H9 (cell line): ENCODE measurements around the gene CCDC28A. TPM values are rescaled to one million over a fixed set of nuclear protein-coding genes. Genes with fewer than 3 reads are reported as not detected.

ENCODE experiments used
- DNase-seq: peaks from one replicate; pipeline ENCODE4 v3.0.0-alpha.2; 2017
- H2AFZ ChIP-seq: one replicate; pipeline ENCODE4 v1.6.1; 2013; ENCODE audit warnings: mild to moderate bottlenecking, low read length, control low read depth, moderate library complexity
- H2AK5ac ChIP-seq: 2 replicates; pipeline ENCODE4 v1.6.1; 2013; ENCODE audit warnings: low read length, control low read depth, mixed read lengths; ENCODE audit not compliant: insufficient read length
- H2BK120ac ChIP-seq: one replicate; pipeline ENCODE4 v1.6.1; 2013; ENCODE audit warnings: low read depth, mild to moderate bottlenecking, low read length, control low read depth, inconsistent platforms; ENCODE audit not compliant: poor library complexity, severe bottlenecking
- H2BK12ac ChIP-seq: 2 replicates; pipeline ENCODE4 v1.6.1; 2013; ENCODE audit warnings: low read length, control low read depth, mixed read lengths, low read depth; ENCODE audit not compliant: insufficient read length
- H2BK15ac ChIP-seq: 2 replicates; pipeline ENCODE4 v1.6.1; 2013; ENCODE audit warnings: low read depth, low read length, control low read depth
- H2BK20ac ChIP-seq: one replicate; pipeline ENCODE4 v1.6.1; 2013; ENCODE audit warnings: low read depth, mild to moderate bottlenecking, low read length, control low read depth, inconsistent platforms; ENCODE audit not compliant: poor library complexity, severe bottlenecking
- H2BK5ac ChIP-seq: 2 replicates; pipeline ENCODE4 v1.6.1; 2013; ENCODE audit warnings: low read length, control low read depth, mixed read lengths; ENCODE audit not compliant: insufficient read length
- H3K14ac ChIP-seq: 2 replicates; pipeline ENCODE4 v1.6.1; 2013; ENCODE audit warnings: low read length, control low read depth; ENCODE audit not compliant: insufficient read depth
- H3K18ac ChIP-seq: 2 replicates; pipeline ENCODE4 v1.6.1; 2013; ENCODE audit warnings: low read depth, mild to moderate bottlenecking, mixed read lengths, low read length, control low read depth; ENCODE audit not compliant: insufficient read length
- H3K23ac ChIP-seq: 2 replicates; pipeline ENCODE4 v1.6.1; 2013; ENCODE audit warnings: low read length, control low read depth, mixed read lengths, low read depth; ENCODE audit not compliant: insufficient read length
- H3K23me2 ChIP-seq: 2 replicates; pipeline ENCODE4 v1.6.1; 2013; ENCODE audit warnings: low read depth, mild to moderate bottlenecking, mixed read lengths, low read length, control low read depth; ENCODE audit not compliant: insufficient read length, poor library complexity, severe bottlenecking
- H3K27ac ChIP-seq: 2 replicates; pipeline ENCODE4 v1.5.1; 2013; ENCODE audit warnings: low read length, control low read depth, mixed read lengths, low read depth; ENCODE audit not compliant: insufficient read length
- H3K27me3 ChIP-seq: 2 replicates; pipeline ENCODE4 v1.6.1; 2013; ENCODE audit warnings: low read length, control low read depth, inconsistent platforms; ENCODE audit not compliant: insufficient read depth
- H3K4ac ChIP-seq: 2 replicates; pipeline ENCODE4 v1.6.1; 2013; ENCODE audit warnings: low read depth, mild to moderate bottlenecking, control low read depth, inconsistent platforms, low read length, moderate library complexity
- H3K4me1 ChIP-seq: 2 replicates; pipeline ENCODE4 v1.6.1; 2013; ENCODE audit warnings: low read length, control low read depth, inconsistent platforms; ENCODE audit not compliant: insufficient read depth
- H3K4me2 ChIP-seq: 2 replicates; pipeline ENCODE4 v1.6.1; 2013; ENCODE audit warnings: low read length, control low read depth, mixed read lengths; ENCODE audit not compliant: insufficient read length, insufficient read depth
- H3K56ac ChIP-seq: 2 replicates; pipeline ENCODE4 v1.6.1; 2013; ENCODE audit warnings: low read depth, mild to moderate bottlenecking, mixed read lengths, low read length, control low read depth; ENCODE audit not compliant: insufficient read length
- H3K79me1 ChIP-seq: 2 replicates; pipeline ENCODE4 v1.6.1; 2013; ENCODE audit warnings: low read depth, mild to moderate bottlenecking, moderate library complexity, low read length, control low read depth, inconsistent platforms; ENCODE audit not compliant: insufficient read depth, poor library complexity, severe bottlenecking
- H3K79me2 ChIP-seq: 2 replicates; pipeline ENCODE4 v1.6.1; 2013; ENCODE audit warnings: low read length, control low read depth, inconsistent platforms; ENCODE audit not compliant: insufficient read depth
- H3K9ac ChIP-seq: 2 replicates; pipeline ENCODE4 v1.6.1; 2013; ENCODE audit warnings: low read length, control low read depth, mixed read lengths; ENCODE audit not compliant: insufficient read length; ENCODE audit errors: extremely low read depth
- H3K9me3 ChIP-seq: one replicate; pipeline ENCODE4 v1.6.1; 2013; ENCODE audit warnings: low read depth, low read length, inconsistent platforms; ENCODE audit not compliant: control insufficient read depth
- H3T11ph ChIP-seq: one replicate; pipeline ENCODE4 v1.6.1; 2013; ENCODE audit warnings: mild to moderate bottlenecking, low read length, control low read depth, inconsistent platforms
- H4K20me1 ChIP-seq: one replicate; pipeline ENCODE4 v1.6.1; 2013; ENCODE audit not compliant: control insufficient read depth, insufficient read length, insufficient read depth
- H4K5ac ChIP-seq: 2 replicates; pipeline ENCODE4 v1.6.1; 2013; ENCODE audit warnings: low read depth, mild to moderate bottlenecking, mixed read lengths, low read length, control low read depth; ENCODE audit not compliant: insufficient read length
- H4K8ac ChIP-seq: replicated peaks from 2 replicates; pipeline ENCODE4 v1.6.1; 2013; ENCODE audit warnings: low read length, control low read depth, mixed read lengths, low read depth; ENCODE audit not compliant: insufficient read length
- H4K91ac ChIP-seq: 2 replicates; pipeline ENCODE4 v1.6.1; 2013; ENCODE audit warnings: low read depth, mild to moderate bottlenecking, moderate library complexity, mixed read lengths, low read length, control low read depth; ENCODE audit not compliant: insufficient read length
- H3K27ac Mint-ChIP-seq, 3 experiments: 2 replicates in 2 of 3; 3 replicates in 1 of 3; pipeline ENCODE4 v1.8.0; 2020 to 2021; ENCODE audit warnings: mixed read lengths in 3 of 3, mild to moderate bottlenecking in 1 of 3, moderate library complexity in 1 of 3
- H3K27me3 Mint-ChIP-seq: 2 replicates; pipeline ENCODE4 v1.8.0; 2021; ENCODE audit warnings: low read depth, mild to moderate bottlenecking, moderate library complexity, mixed read lengths
- H3K36me3 Mint-ChIP-seq, 3 experiments: 2 replicates in 2 of 3; 3 replicates in 1 of 3; pipeline ENCODE4 v1.8.0; 2020 to 2021; ENCODE audit warnings: low read depth in 3 of 3, mixed read lengths in 3 of 3; ENCODE audit not compliant: insufficient read depth in 1 of 3
- H3K4me1 Mint-ChIP-seq, 2 experiments: 2 replicates each; pipeline ENCODE4 v1.8.0; 2020; ENCODE audit warnings: mixed read lengths in 2 of 2
- H3K4me3 Mint-ChIP-seq, 2 experiments: 2 replicates in 1 of 2; 3 replicates in 1 of 2; pipeline ENCODE4 v1.8.0; 2020 to 2021; ENCODE audit warnings: mild to moderate bottlenecking in 2 of 2, mixed read lengths in 2 of 2, moderate library complexity in 1 of 2
- H3K9me3 Mint-ChIP-seq, 2 experiments: 2 replicates in 1 of 2; 3 replicates in 1 of 2; pipeline ENCODE4 v1.8.0; 2020; ENCODE audit warnings: mild to moderate bottlenecking in 2 of 2, mixed read lengths in 2 of 2, moderate library complexity in 1 of 2
- WGBS: extraction: QIAGEN DNeasy Blood & Tissue Kit; methylation state at CpG from one replicate; pipeline ENCODE4 v1.1.7; 2013; ENCODE audit warnings: missing lambda C conversion rate, low lambda C conversion rate, mixed read lengths; ENCODE audit not compliant: insufficient read length; ENCODE audit errors: extremely low coverage; 5-methylcytosine and 5-hydroxymethylcytosine counted together
- total RNA-seq: library from RNA; stranded (reverse); gene quantifications from 2 replicates; pipeline ENCODE4 v1.2.1, GENCODE V29; 2021
- TF ChIP-seq, protein P1 (sequence below): fragments of 200-600 bp; sonication (generic); conservative IDR thresholded peaks from 3 replicates; pipeline ENCODE4 v1.8.0; 2021; ENCODE audit warnings: antibody characterized with exemption, mild to moderate bottlenecking

Gene CCDC28A
- total RNA-seq, 1 experiment from 2014 or later, result 12.9 TPM

DNA sequence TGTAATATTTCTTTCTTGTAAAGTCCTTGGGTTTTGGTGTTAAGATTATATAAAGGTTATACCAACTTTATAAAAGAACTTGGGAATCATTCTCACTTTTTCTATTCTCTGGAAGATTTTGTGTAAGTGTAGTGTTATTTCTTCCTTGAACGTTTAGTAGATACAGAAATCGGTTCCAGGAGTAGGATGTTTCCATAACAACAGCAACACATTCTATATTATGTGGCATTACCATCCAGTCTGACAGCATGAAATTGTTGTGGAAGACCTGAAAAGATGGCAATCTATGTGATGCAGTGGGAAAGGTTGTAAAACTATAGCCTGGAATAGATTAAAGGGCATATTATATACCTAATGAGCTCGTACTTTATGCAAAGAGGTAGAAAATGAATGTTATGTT, 36.1 kb downstream of the CCDC28A start:
- no peak overlapping the region for H3T11ph ChIP-seq
- H3K4me1 ChIP-seq, result no peaks in the 10 kb centered on the region
- whole genome bisulfite sequencing, result no CpG with 5 or more reads among the region's 3 CpGs
- H2BK15ac ChIP-seq, result no peak overlapping the region
- H3K56ac ChIP-seq, result no peak overlapping the region
- no peak overlapping the region for H2BK12ac ChIP-seq
- no peak overlapping the region for H3K23ac ChIP-seq
- H3K79me1 ChIP-seq, result no peaks in the 10 kb centered on the region
- no peak overlapping the region for H2BK120ac ChIP-seq
- no peak overlapping the region for H3K27ac Mint-ChIP-seq
- H3K18ac ChIP-seq, result no peak overlapping the region
- H3K27me3 Mint-ChIP-seq, result peaks cover 1% of the 10 kb centered on the region; the same call in 1 of the 2 replicates
- H2AK5ac ChIP-seq, result no peak overlapping the region
- H3K27me3 ChIP-seq, result no peaks in the 10 kb centered on the region
- H3K79me2 ChIP-seq, result no peaks in the 10 kb centered on the region
- H3K4me1 Mint-ChIP-seq, result no peaks in the 10 kb centered on the region
- no peak overlapping the region for H3K4me3 Mint-ChIP-seq
- H3K9me3 ChIP-seq, result no peaks in the 10 kb centered on the region
- no peak overlapping the region for H4K5ac ChIP-seq
- no peaks in the 10 kb centered on the region; a peak in 1 of 5 replicates for H3K9me3 Mint-ChIP-seq
- no peaks in the 10 kb centered on the region for H3K23me2 ChIP-seq
- no peak for DNase-seq
- no peaks in the 10 kb centered on the region for H4K20me1 ChIP-seq
- no peak overlapping the region for H2BK20ac ChIP-seq
- no peak overlapping the region for H4K91ac ChIP-seq
- H3K14ac ChIP-seq, result no peak overlapping the region
- no peak overlapping the region for H3K9ac ChIP-seq
- no peak overlapping the region for H3K4ac ChIP-seq
- no peak overlapping the region for H2AFZ ChIP-seq
- TF ChIP-seq, protein P1, sequence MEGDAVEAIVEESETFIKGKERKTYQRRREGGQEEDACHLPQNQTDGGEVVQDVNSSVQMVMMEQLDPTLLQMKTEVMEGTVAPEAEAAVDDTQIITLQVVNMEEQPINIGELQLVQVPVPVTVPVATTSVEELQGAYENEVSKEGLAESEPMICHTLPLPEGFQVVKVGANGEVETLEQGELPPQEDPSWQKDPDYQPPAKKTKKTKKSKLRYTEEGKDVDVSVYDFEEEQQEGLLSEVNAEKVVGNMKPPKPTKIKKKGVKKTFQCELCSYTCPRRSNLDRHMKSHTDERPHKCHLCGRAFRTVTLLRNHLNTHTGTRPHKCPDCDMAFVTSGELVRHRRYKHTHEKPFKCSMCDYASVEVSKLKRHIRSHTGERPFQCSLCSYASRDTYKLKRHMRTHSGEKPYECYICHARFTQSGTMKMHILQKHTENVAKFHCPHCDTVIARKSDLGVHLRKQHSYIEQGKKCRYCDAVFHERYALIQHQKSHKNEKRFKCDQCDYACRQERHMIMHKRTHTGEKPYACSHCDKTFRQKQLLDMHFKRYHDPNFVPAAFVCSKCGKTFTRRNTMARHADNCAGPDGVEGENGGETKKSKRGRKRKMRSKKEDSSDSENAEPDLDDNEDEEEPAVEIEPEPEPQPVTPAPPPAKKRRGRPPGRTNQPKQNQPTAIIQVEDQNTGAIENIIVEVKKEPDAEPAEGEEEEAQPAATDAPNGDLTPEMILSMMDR, result no peak
- no peak overlapping the region for H3K4me2 ChIP-seq
- no peaks in the 10 kb centered on the region for H3K36me3 Mint-ChIP-seq
- H2BK5ac ChIP-seq, result no peak overlapping the region
- no peak overlapping the region for H4K8ac ChIP-seq
- no peak overlapping the region for H3K27ac ChIP-seq
